ENCODE data around the gene ELMO2.

- TF ChIP-seq POLR2A (IDR thresholded peaks at IDR 0.05) = no peak
- no peak for TF ChIP-seq CTCF (IDR thresholded peaks at IDR 0.05)
- TF ChIP-seq POLR2AphosphoS5 (IDR thresholded peaks at IDR 0.05) = no peak
Observed at GRCh38 chr20:46367234-46367633, 39.2 kb downstream of the ELMO2 start.

Measured in gastroesophageal sphincter (tissue), 3 donors.